Measurements from ENCODE around the gene PLD2.
A peak's percentile ranks its signal among the peaks of the same experiment; 100 is the strongest.
"Not testable (repeated sequence)": the region's sequence is repeated elsewhere in the genome, so short reads cannot be mapped to it uniquely, and the experiment has no call there.

Gene PLD2

GRCh38 chr17:4789951-4790704 is 16.8 kb upstream of the PLD2 start:
- peak; percentile 59 to 65 for DNase-seq (ENCODE audit: low read depth in 1 of 2, low spot score in 1 of 2)

- no peak for DNase-seq (ENCODE audit: low read depth in 1 of 2, low spot score in 1 of 2)
Measured at GRCh38 chr17:4790705-4791088, 16.3 kb upstream of the PLD2 start.

GRCh38 chr17:4795168-4795567 is 11.8 kb upstream of the PLD2 start:
- DNase-seq (ENCODE audit: low read depth in 1 of 2, low spot score in 1 of 2): no peak

GRCh38 chr17:4796552-4796920 is 10.4 kb upstream of the PLD2 start:
- no peak for DNase-seq (ENCODE audit: low read depth in 1 of 2, low spot score in 1 of 2)

GRCh38 chr17:4800462-4801196 is 6.3 kb upstream of the PLD2 start:
- no peak for DNase-seq (ENCODE audit: low read depth in 1 of 2, low spot score in 1 of 2)

GRCh38 chr17:4802228-4802627 is 4.7 kb upstream of the PLD2 start, which contains the start of gene C17orf114:
Gene C17orf114, minus strand, starts transcription at chr17:4802328.
- no peak for DNase-seq (ENCODE audit: low read depth in 1 of 2, low spot score in 1 of 2)

- no peak for DNase-seq (ENCODE audit: low read depth in 1 of 2, low spot score in 1 of 2)
Measured at GRCh38 chr17:4806456-4806776, 536 bp upstream of the PLD2 start.

GRCh38 chr17:4807605-4808377 is 839 bp downstream of the PLD2 start:
- DNase-seq (ENCODE audit: low read depth in 1 of 2, low spot score in 1 of 2): no peak

- no peak for DNase-seq (ENCODE audit: low read depth in 1 of 2, low spot score in 1 of 2)
Measured at GRCh38 chr17:4808378-4808767, 1.4 kb downstream of the PLD2 start.

- no peak for DNase-seq (ENCODE audit: low read depth in 1 of 2, low spot score in 1 of 2)
Measured at GRCh38 chr17:4810696-4811290, 3.8 kb downstream of the PLD2 start.

GRCh38 chr17:4811471-4811870 is 4.5 kb downstream of the PLD2 start:
- no peak for DNase-seq (ENCODE audit: low read depth in 1 of 2, low spot score in 1 of 2)

GRCh38 chr17:4812690-4813089 is 5.7 kb downstream of the PLD2 start:
- no peak for DNase-seq (ENCODE audit: low read depth in 1 of 2, low spot score in 1 of 2)

- no peak for DNase-seq (ENCODE audit: low read depth in 1 of 2, low spot score in 1 of 2)
Measured at GRCh38 chr17:4815043-4815675, 8.2 kb downstream of the PLD2 start.

- no peak for DNase-seq (ENCODE audit: low read depth in 1 of 2, low spot score in 1 of 2)
Measured at GRCh38 chr17:4816826-4817225, 9.9 kb downstream of the PLD2 start.

GRCh38 chr17:4818276-4818675 is 11.3 kb downstream of the PLD2 start:
- no peak for DNase-seq (ENCODE audit: low read depth in 1 of 2, low spot score in 1 of 2)

GRCh38 chr17:4822835-4823234 is 15.9 kb downstream of the PLD2 start:
- DNase-seq (ENCODE audit: low read depth in 1 of 2, low spot score in 1 of 2): no peak

GRCh38 chr17:4823373-4824089 is 16.6 kb downstream of the PLD2 start:
- no peak for DNase-seq (ENCODE audit: low read depth in 1 of 2, low spot score in 1 of 2)

- DNase-seq (ENCODE audit: low read depth in 1 of 2, low spot score in 1 of 2): no peak
Measured at GRCh38 chr17:4827399-4827798, 20.4 kb downstream of the PLD2 start.

- DNase-seq (ENCODE audit: low read depth in 1 of 2, low spot score in 1 of 2): not testable (repeated sequence)
Measured at GRCh38 chr17:4832829-4833177, 25.9 kb downstream of the PLD2 start.

GRCh38 chr17:4833178-4833940 is 26.4 kb downstream of the PLD2 start, which contains the start of gene MINK1:
Gene MINK1, plus strand, starts transcription at chr17:4833340. Its CDS starts 244 bp downstream, at chr17:4833584.
- DNase-seq (ENCODE audit: low read depth in 1 of 2, low spot score in 1 of 2): peak; percentile 68 to 88

Measured in activated T-helper 1 cell treated with anti-CD3 and anti-CD28 coated beads, Interleukin-2, amount 50 U/mL, for 16 hours (primary cell).